ENCODE measurements around the gene ZNF92. TPM values are rescaled to one million over a fixed set of nuclear protein-coding genes. Genes with fewer than 3 reads are reported as not detected.

ZNF92 gene
- total RNA-seq: 10 to 100 TPM in 1 of 4 donors, 1 to 10 TPM in 3; 5.7 to 11.7 (median 9.3) TPM

DNA sequence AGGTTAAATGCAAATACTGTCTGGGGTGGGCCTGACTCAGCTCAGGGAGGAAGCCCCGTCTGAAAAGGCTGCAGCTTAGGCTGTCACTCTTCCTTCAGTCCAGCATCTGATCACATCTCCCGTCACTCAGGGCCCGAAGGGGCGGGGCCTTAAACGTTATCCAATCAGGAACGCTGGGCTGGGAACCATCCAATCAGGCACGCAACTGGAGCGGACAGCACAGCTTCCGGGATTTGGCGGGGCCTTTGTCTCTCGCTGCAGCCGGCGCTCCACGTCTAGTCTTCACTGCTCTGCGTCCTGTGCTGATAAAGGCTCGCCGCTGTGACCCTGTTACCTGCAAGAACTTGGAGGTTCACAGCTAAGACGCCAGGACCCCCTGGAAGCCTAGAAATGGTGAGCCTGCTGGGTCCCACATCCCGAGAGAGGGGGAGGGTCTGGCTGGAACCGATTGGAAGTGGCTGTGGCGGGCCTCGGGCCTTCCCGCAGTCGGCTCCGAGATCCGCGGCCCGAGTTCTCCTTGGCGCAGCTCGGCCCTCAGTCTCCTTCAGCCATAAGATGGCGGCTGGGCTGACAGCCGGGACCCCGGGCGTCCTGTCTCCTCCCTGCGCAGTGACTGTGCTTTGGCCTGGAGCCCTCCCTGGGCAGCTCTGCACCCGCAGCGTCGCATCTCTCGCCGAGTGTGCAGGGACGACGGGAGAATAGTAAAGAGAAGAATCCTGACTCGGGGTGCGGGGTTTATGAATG, at the start of gene ZNF92:
Gene ZNF92 (plus strand): TSS at position 248 of the 744 bp plus-strand sequence. CDS start 143 bp downstream, at position 391.
- Histone ChIP-seq H3K36me3 (no peaks in the 10 kb centered on the region), H3K4me1 (peaks cover 21% of the 10 kb centered on the region), H3K9me3 (no peaks in the 10 kb centered on the region), H3K27me3 (no peaks in the 10 kb centered on the region), H3K27ac (peak within 1 kb of the TSS; percentile 96), H3K4me3 (peak within 1 kb of the TSS; percentile 89)
- DNase-seq (ENCODE audit: low spot score in 2 of 2): peak; percentile 98 to 99
- TF ChIP-seq, protein P1, sequence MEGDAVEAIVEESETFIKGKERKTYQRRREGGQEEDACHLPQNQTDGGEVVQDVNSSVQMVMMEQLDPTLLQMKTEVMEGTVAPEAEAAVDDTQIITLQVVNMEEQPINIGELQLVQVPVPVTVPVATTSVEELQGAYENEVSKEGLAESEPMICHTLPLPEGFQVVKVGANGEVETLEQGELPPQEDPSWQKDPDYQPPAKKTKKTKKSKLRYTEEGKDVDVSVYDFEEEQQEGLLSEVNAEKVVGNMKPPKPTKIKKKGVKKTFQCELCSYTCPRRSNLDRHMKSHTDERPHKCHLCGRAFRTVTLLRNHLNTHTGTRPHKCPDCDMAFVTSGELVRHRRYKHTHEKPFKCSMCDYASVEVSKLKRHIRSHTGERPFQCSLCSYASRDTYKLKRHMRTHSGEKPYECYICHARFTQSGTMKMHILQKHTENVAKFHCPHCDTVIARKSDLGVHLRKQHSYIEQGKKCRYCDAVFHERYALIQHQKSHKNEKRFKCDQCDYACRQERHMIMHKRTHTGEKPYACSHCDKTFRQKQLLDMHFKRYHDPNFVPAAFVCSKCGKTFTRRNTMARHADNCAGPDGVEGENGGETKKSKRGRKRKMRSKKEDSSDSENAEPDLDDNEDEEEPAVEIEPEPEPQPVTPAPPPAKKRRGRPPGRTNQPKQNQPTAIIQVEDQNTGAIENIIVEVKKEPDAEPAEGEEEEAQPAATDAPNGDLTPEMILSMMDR (IDR thresholded peaks at IDR 0.05): no peak
- TF ChIP-seq EP300 (IDR thresholded peaks at IDR 0.05) (no peak), POLR2A (IDR thresholded peaks at IDR 0.05) (peak; percentile 73 to 91), POLR2AphosphoS5 (IDR thresholded peaks at IDR 0.05) (peak in 2 of 3 donors; percentile 77 to 87)
- WGBS: under 1% methylated on average over 43 of the region's 44 CpGs

DNA sequence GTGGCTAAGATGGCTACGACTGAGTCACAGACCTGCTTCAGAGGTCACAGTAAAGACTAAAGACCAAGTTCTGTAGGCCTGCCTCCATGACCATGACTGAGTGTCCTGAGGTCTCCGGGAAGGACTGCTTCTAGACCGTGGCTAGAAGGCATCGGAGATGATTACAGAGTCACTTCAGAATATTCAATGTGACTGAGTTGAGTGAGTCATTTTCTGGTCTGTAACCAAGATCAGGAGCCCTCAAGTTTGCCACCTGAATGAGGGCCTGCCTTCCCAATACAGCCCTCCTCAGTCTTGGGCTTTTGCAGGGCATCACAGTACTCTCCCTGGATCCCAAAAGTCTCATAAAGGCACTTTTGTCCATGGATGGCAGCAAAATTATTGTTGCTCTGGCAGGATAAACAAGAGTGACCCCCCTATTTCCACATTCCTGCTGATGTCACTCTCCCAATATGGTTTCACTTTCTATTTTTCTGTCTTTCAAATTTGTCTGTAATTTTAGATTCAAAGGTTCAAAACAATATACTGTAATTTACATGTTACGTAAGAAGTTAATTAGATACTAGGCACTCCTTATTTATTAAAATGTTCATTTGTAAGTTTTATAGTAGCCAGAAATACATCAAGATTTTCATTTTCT, 47.7 kb upstream of the ZNF92 start:
- H3K27me3 ChIP-seq: no peaks in the 10 kb centered on the region
- no peaks in the 10 kb centered on the region for H3K4me1 ChIP-seq
- TF ChIP-seq EP300 (IDR thresholded peaks at IDR 0.05) (no peak), POLR2AphosphoS5 (IDR thresholded peaks at IDR 0.05) (no peak), POLR2A (IDR thresholded peaks at IDR 0.05) (no peak)
- TF ChIP-seq, protein P1 (IDR thresholded peaks at IDR 0.05): no peak
- H3K27ac ChIP-seq: no peak overlapping the region
- no peaks in the 10 kb centered on the region for H3K36me3 ChIP-seq
- no peaks in the 10 kb centered on the region for H3K9me3 ChIP-seq
- H3K4me3 ChIP-seq: no peak overlapping the region
- no peak for DNase-seq (ENCODE audit: low spot score in 2 of 2)
- 90% methylated on average over 1 of the region's 5 CpGs for WGBS

DNA sequence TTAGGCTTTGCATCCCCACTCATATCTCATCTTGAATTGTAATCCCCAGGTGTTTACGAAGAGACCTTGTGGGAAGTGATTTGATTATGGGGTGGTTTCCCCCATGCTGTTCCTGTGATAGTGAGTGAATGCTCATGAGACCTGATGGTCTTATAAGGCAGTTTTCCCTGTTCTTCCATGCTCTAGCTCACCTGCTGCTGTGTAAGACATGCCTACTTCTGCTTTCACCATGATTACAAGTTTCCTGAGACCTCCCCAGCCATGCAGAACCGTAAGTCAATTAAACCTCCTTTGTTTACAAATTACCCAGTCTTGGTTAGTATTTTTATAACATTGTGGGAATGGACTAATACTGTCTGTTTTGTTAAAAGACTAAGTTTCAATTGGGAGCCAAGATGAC, 35.3 kb upstream of the ZNF92 start:
- no peaks in the 10 kb centered on the region for H3K9me3 ChIP-seq
- no peak for DNase-seq (ENCODE audit: low spot score in 2 of 2)
- no peaks in the 10 kb centered on the region for H3K36me3 ChIP-seq
- H3K4me1 ChIP-seq: no peaks in the 10 kb centered on the region
- 75% methylated on average over 2 of the region's 2 CpGs for WGBS
- no peak overlapping the region for H3K27ac ChIP-seq
- no peak overlapping the region for H3K4me3 ChIP-seq
- H3K27me3 ChIP-seq: no peaks in the 10 kb centered on the region
- TF ChIP-seq POLR2A (IDR thresholded peaks at IDR 0.05) (no peak), EP300 (IDR thresholded peaks at IDR 0.05) (no peak), POLR2AphosphoS5 (IDR thresholded peaks at IDR 0.05) (no peak)
- TF ChIP-seq, protein P1 (IDR thresholded peaks at IDR 0.05): no peak

GRCh38 chr7:65339257-65339656, 34.4 kb upstream of the ZNF92 start:
- Histone ChIP-seq H3K27ac (no peak overlapping the region), H3K9me3 (no peaks in the 10 kb centered on the region), H3K27me3 (no peaks in the 10 kb centered on the region), H3K4me1 (no peaks in the 10 kb centered on the region), H3K36me3 (no peaks in the 10 kb centered on the region), H3K4me3 (no peak overlapping the region)
- TF ChIP-seq POLR2AphosphoS5 (IDR thresholded peaks at IDR 0.05) (no peak), EP300 (IDR thresholded peaks at IDR 0.05) (no peak), POLR2A (IDR thresholded peaks at IDR 0.05) (no peak)
- TF ChIP-seq, protein P1 (IDR thresholded peaks at IDR 0.05): no peak
- no peak for DNase-seq (ENCODE audit: low spot score in 2 of 2)
- WGBS: 88% methylated on average over 3 of the region's 3 CpGs

Measured in suprapubic skin (tissue), 4 donors.